Measurements from ENCODE around the gene INPP4B.

Gene INPP4B

DNA sequence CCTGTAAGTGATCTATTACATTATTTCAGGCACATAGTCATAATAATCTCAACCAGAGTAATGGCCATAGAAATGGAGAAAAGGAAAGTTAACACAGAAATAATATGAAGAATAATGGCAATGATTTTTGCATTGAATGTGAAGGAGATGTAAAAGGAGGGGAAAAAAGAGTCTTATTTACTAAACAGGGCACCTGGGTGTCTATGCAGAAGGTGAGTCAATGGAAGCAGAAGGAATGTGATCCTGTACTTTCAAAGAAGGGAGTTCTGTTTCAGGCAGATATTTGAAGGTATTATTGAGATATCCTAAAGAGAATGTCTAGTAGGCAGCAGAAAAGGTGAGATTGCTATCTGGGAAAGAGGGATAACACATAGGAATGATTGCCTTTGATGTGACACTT lies 279.9 kb downstream of the INPP4B start:
- DNase-seq (no peak), ATAC-seq (ENCODE audit: insufficient read depth, low read depth) (no peak)
- Histone ChIP-seq H3K4me1 (ENCODE audit: insufficient read depth, low read length) (0 out of 2 replicates have a peak, but pooled peaks cover 3% of the 10 kb centered on the region), H3K4me2 (ENCODE audit: insufficient read depth, low read length) (no peak overlapping the region), H3K79me2 (ENCODE audit: insufficient read depth, low read length) (no peaks in the 10 kb centered on the region), H3K27ac (ENCODE audit: low read length) (no peak overlapping the region), H3K9me3 (ENCODE audit: insufficient read depth, low read length, severe bottlenecking) (no peaks in the 10 kb centered on the region), H3K4me3 (ENCODE audit: low read depth in 1 of 2, low read length in 2 of 2) (no peak overlapping the region), H3K9ac (ENCODE audit: low read depth, low read length) (no peak overlapping the region), H4K20me1 (ENCODE audit: insufficient read depth, low read length) (no peaks in the 10 kb centered on the region), H3K36me3 (ENCODE audit: insufficient read depth, low read length) (no peaks in the 10 kb centered on the region), H2AFZ (ENCODE audit: low read depth, low read length) (no peak overlapping the region), H3K27me3 (ENCODE audit: insufficient read depth, low read length, poor library complexity) (no peaks in the 10 kb centered on the region)
- no peak for TF ChIP-seq EZH2 (IDR thresholded peaks at IDR 0.05; ENCODE audit: borderline replicate concordance, low read depth, low read length, severe bottlenecking)
- TF ChIP-seq, protein P1, sequence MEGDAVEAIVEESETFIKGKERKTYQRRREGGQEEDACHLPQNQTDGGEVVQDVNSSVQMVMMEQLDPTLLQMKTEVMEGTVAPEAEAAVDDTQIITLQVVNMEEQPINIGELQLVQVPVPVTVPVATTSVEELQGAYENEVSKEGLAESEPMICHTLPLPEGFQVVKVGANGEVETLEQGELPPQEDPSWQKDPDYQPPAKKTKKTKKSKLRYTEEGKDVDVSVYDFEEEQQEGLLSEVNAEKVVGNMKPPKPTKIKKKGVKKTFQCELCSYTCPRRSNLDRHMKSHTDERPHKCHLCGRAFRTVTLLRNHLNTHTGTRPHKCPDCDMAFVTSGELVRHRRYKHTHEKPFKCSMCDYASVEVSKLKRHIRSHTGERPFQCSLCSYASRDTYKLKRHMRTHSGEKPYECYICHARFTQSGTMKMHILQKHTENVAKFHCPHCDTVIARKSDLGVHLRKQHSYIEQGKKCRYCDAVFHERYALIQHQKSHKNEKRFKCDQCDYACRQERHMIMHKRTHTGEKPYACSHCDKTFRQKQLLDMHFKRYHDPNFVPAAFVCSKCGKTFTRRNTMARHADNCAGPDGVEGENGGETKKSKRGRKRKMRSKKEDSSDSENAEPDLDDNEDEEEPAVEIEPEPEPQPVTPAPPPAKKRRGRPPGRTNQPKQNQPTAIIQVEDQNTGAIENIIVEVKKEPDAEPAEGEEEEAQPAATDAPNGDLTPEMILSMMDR (IDR thresholded peaks at IDR 0.05; ENCODE audit: borderline replicate concordance, extremely low read depth, low read length, poor library complexity, severe bottlenecking) = no peak

DNA sequence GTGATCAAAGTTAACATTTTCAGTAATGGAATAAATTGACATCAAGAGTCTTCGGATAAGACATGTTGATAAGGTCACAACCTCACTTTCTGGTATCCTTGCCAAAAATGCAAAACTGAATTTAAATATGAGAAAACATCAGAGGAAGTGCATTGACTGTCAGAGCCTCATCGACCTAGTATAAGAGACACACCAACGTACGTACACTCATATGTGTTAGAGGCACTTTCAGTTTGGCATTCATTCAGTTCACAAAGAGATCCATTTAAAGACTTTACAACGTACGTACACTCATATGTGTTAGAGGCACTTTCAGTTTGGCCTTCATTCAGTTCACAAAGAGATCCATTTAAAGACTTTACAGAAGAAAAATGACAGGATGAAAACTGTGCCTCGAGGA lies 280.3 kb downstream of the INPP4B start:
- Histone ChIP-seq H3K27ac (ENCODE audit: low read length) (no peak overlapping the region), H3K9me3 (ENCODE audit: insufficient read depth, low read length, severe bottlenecking) (no peaks in the 10 kb centered on the region), H3K27me3 (ENCODE audit: insufficient read depth, low read length, poor library complexity) (no peaks in the 10 kb centered on the region), H3K4me2 (ENCODE audit: insufficient read depth, low read length) (no peak overlapping the region), H3K36me3 (ENCODE audit: insufficient read depth, low read length) (no peaks in the 10 kb centered on the region), H3K4me1 (ENCODE audit: insufficient read depth, low read length) (0 out of 2 replicates have a peak, but pooled peaks cover 3% of the 10 kb centered on the region), H4K20me1 (ENCODE audit: insufficient read depth, low read length) (no peaks in the 10 kb centered on the region), H3K79me2 (ENCODE audit: insufficient read depth, low read length) (no peaks in the 10 kb centered on the region), H3K4me3 (ENCODE audit: low read depth in 1 of 2, low read length in 2 of 2) (no peak overlapping the region), H3K9ac (ENCODE audit: low read depth, low read length) (no peak overlapping the region), H2AFZ (ENCODE audit: low read depth, low read length) (no peak overlapping the region)
- TF ChIP-seq, protein P1 (IDR thresholded peaks at IDR 0.05; ENCODE audit: borderline replicate concordance, extremely low read depth, low read length, poor library complexity, severe bottlenecking) = no peak
- TF ChIP-seq EZH2 (IDR thresholded peaks at IDR 0.05; ENCODE audit: borderline replicate concordance, low read depth, low read length, severe bottlenecking) = no peak
- DNase-seq = no peak
- no peak for ATAC-seq (ENCODE audit: insufficient read depth, low read depth)

DNA sequence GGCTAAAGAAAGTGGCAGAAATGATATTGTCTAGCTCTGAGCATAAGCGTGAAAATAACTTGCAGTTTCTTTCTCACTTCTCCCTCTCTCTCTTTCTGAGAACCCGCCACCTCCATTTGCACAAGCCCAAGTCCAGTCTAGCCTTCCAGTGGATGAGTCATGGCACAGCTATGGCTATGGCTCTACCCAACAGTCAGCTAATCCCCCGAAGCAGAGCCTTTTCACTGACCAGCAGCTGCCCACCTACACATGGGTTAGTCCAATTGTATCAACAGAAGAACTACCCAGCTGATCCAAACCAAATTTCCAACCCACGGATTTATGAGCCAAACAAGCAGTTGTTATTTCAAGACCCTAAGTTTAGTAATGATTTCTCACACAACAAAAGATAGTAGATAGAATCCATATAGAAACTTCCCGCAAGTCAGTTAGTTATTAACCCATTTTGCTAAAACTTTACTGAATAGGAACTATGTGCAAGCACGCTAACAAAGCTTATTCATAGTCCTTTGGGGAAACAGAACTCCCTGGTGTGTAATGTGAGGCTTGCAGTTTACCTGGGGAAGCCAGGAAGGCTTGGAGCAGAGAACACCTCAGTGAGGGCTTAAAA lies 282.3 kb downstream of the INPP4B start:
- Histone ChIP-seq H3K27ac (ENCODE audit: low read length) (no peak overlapping the region), H3K79me2 (ENCODE audit: insufficient read depth, low read length) (no peaks in the 10 kb centered on the region), H3K9me3 (ENCODE audit: insufficient read depth, low read length, severe bottlenecking) (no peaks in the 10 kb centered on the region), H3K9ac (ENCODE audit: low read depth, low read length) (no peak overlapping the region), H4K20me1 (ENCODE audit: insufficient read depth, low read length) (no peaks in the 10 kb centered on the region), H3K4me1 (ENCODE audit: insufficient read depth, low read length) (peaks cover 3% of the 10 kb centered on the region; the same call in 1 of the 2 replicates), H3K27me3 (ENCODE audit: insufficient read depth, low read length, poor library complexity) (no peaks in the 10 kb centered on the region), H3K4me3 (ENCODE audit: low read depth in 1 of 2, low read length in 2 of 2) (no peak overlapping the region), H2AFZ (ENCODE audit: low read depth, low read length) (no peak overlapping the region), H3K36me3 (ENCODE audit: insufficient read depth, low read length) (no peaks in the 10 kb centered on the region), H3K4me2 (ENCODE audit: insufficient read depth, low read length) (no peak overlapping the region)
- TF ChIP-seq EZH2 (IDR thresholded peaks at IDR 0.05; ENCODE audit: borderline replicate concordance, low read depth, low read length, severe bottlenecking) = no peak
- TF ChIP-seq, protein P1 (IDR thresholded peaks at IDR 0.05; ENCODE audit: borderline replicate concordance, extremely low read depth, low read length, poor library complexity, severe bottlenecking) = no peak
- no peak for ATAC-seq (ENCODE audit: insufficient read depth, low read depth)
- no peak for DNase-seq

Measured in DND-41 (cell line).